HG03159 (cell line): ENCODE results near the gene PCDHGA7.
"Not testable (repeated sequence)": the region's sequence is repeated elsewhere in the genome, so short reads cannot be mapped to it uniquely, and the experiment has no call there.

Experiments used
- ATAC-seq: cut with Tn5 transposase; IDR thresholded peaks from one replicate; pipeline ENCODE4 v1.9.1; 2021; ENCODE audit warnings: mild to moderate bottlenecking, moderate library complexity; ENCODE audit not compliant: unreplicated experiment

The PCDHGA7 gene

DNA sequence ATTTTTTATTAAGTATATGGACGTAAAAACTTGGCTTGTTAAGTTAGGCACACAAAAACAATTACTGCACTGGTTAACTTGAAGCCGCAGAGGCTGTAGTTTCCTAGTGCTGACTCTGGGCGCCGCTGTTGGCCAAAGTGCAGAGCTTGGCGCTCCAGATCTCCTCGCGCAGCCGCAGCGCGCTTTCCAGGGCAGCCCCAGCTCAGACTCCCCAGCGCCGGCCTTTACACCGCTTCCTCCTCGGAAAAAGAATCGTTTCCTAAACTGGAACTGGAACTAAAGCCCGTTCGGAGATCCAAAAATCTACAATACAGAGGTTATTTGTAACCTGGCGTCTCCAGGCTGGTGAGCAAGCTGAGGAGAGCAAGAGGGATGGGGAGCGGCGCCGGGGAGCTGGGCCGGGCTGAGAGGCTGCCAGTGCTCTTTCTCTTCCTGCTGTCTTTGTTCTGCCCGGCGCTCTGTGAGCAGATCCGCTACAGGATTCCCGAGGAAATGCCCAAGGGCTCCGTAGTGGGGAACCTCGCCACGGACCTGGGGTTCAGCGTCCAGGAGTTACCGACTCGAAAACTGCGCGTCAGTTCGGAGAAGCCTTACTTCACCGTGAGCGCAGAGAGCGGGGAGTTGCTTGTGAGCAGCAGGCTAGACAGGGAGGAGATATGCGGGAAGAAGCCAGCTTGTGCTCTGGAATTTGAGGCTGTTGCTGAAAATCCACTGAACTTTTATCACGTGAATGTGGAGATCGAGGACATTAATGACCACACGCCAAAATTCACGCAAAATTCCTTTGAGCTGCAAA, 15.4 kb downstream of the PCDHGA7 start, which contains the start of gene PCDHGB5:
PCDHGB5 (plus strand) TSS at position 192 of the 796 bp plus-strand sequence; CDS start at position 373, 181 bp downstream.
- peak; percentile 92 for ATAC-seq

DNA sequence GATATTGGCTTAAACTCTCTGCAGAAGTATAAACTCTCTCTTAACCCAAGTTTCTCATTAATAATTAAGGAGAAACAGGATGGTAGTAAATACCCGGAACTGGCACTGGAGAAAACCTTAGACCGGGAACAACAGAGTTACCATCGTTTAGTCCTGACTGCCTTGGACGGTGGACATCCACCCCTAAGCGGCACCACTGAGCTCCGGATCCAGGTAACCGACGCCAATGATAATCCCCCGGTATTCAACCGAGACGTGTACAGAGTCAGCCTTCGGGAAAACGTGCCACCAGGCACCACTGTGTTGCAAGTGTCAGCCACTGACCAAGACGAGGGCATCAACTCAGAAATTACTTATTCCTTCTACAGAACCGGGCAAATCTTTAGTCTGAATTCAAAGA, 16.1 kb downstream of the PCDHGA7 start:
- ATAC-seq = no peak

DNA sequence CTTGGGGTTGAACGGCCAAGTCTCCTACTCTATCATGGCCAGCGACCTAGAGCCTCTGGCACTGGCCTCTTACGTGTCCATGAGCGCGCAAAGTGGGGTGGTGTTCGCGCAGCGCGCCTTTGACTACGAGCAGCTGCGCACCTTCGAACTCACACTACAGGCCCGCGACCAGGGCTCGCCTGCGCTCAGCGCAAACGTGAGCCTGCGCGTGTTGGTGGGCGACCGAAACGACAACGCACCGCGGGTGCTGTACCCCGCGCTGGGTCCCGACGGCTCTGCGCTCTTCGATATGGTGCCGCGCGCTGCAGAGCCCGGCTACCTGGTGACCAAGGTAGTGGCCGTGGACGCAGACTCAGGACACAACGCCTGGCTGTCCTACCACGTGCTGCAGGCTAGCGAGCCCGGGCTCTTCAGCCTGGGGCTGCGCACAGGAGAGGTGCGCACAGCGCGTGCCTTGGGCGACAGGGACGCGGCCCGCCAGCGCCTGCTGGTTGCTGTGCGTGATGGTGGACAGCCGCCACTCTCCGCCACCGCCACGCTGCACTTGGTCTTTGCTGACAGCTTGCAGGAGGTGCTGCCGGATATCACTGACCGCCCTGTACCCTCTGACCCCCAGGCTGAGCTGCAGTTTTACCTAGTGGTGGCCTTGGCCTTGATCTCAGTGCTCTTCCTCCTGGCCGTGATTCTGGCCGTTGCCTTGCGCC, 17.2 kb downstream of the PCDHGA7 start:
- ATAC-seq = no peak

DNA sequence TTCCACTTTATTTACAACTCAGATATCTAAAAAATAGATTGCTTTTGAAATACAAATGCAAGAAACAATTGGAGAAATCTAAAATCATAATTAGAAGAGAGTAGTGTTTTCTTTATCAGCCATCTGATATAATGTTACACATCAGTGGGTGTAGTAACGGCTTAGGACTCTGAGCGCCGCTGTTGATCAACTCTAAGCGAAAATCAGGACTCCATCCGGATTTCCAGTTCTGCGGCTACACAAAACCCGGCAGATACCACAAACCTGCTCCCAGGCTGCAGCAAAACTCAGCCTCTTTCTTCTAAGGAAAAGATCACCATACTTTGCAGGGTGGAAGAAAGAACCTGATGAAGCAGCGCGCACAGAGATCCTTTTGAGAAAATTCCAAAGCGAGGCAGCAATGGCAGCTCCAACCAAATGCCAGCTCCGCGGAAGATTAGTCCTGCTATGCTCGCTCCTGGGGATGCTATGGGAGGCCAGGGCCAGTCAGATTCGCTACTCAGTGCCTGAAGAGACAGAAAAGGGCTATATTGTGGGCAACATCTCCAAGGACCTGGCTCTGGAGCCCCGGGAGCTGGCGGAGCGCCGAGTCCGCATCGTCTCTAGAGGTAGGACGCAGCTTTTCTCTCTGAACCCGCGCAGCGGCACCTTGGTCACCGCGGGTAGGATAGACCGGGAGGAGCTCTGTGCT, 20.2 kb downstream of the PCDHGA7 start, which contains the start of gene PCDHGA9:
PCDHGA9 (plus strand) TSS at position 226 of the 691 bp plus-strand sequence; CDS start at position 401, 175 bp downstream.
- no peak for ATAC-seq

DNA sequence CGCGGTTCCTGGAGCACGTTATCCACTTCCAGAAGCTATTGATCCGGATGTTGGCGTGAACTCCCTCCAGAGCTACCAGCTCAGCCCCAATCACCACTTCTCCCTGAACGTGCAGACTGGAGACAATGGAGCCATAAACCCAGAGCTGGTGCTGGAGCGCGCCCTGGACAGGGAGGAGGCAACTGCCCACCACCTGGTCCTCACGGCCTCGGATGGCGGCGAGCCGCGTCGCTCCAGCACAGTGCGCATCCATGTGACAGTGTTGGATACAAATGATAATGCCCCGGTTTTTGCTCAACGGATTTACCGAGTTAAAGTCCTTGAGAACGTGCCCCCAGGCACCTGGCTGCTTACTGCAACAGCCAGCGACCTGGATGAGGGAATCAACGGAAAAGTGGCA, 20.8 kb downstream of the PCDHGA7 start:
- no peak for ATAC-seq

DNA sequence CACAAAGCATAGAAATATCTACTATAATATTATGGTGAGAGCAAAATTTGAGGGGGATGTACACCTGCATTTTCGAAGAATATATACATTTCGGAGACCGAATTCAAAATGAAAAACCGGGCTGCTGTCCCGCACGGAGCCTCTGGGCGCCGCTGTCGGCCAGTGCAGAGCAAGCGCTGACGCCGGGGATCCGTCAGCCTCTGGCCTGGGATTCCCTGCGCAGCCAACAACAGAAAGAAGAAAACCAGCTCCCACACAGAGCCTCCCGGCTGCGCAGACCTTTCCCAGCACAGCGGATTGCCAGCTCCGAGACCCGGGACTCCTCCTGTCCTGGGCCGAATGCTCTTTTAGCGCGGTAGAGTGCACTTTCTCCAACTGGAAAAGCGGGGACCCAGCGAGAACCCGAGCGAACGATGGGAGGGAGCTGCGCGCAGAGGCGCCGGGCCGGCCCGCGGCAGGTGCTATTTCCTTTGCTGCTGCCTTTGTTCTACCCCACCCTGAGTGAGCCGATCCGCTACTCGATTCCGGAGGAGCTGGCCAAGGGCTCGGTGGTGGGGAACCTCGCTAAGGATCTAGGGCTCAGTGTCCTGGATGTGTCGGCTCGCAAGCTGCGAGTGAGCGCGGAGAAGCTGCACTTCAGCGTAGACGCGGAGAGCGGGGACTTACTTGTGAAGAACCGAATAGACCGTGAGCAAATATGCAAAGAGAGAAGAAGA, 25.4 kb downstream of the PCDHGA7 start, which contains the start of gene PCDHGB6:
PCDHGB6 (plus strand) TSS at position 232 of the 716 bp plus-strand sequence; CDS start at position 414, 182 bp downstream.
- not testable (repeated sequence) for ATAC-seq

DNA sequence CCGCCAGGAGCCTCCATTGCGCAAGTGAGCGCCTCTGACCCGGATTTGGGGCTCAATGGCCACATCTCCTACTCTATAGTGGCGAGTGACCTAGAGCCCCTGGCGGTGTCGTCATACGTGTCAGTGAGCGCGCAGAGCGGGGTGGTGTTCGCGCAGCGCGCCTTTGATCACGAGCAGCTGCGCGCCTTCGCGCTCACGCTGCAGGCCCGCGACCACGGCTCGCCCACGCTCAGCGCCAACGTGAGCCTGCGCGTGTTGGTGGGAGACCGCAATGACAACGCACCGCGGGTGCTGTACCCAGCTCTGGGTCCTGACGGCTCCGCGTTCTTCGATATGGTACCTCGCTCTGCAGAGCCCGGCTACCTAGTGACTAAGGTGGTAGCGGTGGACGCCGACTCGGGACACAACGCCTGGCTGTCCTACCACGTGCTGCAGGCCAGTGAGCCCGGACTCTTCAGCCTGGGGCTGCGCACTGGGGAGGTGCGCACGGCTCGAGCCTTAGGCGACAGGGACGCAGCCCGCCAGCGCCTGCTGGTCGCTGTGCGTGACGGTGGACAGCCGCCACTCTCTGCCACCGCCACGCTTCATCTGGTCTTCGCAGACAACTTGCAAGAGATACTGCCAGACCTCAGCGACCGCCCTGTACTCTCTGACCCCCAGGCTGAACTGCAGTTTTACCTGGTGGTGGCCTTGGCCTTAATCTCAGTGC, 27.2 kb downstream of the PCDHGA7 start:
- ATAC-seq = no peak

DNA sequence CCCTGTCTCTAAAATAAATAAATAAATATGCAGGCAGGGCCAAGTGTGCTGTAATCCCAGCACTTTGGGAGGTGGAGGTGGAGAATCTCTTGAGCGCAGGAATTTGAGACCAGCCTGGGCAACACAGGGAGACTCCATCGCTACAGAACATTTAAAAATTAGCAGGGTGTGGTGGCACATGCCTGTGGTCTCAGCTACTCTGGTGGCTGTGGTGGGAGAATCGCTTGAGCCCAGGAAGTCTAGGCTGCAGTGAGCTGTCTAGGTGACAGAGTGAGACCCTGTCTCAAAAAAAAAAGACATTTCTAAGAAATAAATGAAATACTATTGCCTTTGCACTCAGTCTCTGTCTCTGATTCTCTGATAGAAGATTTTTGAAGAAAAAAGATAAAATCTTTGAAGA, 29.0 kb downstream of the PCDHGA7 start:
- no peak for ATAC-seq

DNA sequence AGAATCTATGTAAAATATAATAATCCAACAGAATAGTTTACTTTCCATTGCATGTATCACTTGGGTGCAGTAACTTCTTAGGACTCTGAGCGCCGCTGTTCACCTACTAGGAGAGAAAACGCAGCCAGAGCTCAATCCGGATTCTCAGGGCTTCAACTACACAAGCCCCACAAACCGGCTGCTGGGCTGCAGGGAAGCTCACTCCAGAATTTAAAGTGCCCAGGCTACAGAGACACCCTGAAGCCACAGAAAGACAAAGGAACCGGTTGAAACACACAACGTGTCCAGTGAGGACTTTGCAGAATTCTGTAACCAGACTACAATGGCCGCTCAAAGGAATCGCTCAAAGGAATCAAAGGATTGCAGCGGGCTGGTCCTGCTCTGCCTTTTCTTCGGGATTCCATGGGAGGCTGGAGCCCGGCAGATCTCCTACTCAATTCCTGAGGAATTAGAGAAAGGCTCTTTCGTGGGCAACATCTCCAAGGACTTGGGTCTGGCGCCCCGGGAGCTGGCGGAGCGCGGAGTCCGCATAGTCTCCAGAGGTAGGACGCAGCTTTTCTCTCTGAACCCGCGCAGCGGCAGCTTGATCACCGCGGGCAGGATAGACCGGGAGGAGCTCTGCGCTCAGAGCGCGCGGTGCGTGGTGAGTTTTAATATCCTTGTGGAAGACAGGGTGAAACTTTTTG, 30.5 kb downstream of the PCDHGA7 start, which contains the start of gene PCDHGA10:
PCDHGA10 (plus strand) TSS at position 134 of the 686 bp plus-strand sequence; CDS start at position 323, 189 bp downstream.
- peak; percentile 76 for ATAC-seq

DNA sequence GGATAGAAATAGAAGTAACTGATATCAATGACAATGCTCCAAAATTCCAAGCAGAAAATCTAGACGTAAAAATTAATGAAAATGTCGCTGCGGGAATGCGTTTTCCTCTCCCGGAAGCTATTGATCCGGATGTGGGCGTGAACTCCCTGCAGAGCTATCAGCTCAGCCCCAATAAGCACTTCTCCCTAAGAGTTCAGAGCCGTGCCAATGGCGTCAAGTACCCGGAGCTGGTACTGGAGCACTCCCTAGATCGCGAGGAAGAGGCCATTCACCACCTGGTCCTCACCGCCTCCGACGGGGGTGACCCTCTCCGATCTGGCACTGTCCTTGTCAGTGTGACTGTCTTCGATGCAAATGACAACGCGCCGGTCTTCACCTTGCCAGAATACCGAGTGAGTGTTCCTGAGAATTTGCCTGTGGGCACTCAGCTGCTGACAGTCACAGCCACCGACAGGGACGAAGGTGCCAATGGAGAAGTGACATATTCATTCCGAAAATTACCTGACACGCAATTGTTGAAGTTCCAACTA, 31.1 kb downstream of the PCDHGA7 start:
- ATAC-seq = no peak

DNA sequence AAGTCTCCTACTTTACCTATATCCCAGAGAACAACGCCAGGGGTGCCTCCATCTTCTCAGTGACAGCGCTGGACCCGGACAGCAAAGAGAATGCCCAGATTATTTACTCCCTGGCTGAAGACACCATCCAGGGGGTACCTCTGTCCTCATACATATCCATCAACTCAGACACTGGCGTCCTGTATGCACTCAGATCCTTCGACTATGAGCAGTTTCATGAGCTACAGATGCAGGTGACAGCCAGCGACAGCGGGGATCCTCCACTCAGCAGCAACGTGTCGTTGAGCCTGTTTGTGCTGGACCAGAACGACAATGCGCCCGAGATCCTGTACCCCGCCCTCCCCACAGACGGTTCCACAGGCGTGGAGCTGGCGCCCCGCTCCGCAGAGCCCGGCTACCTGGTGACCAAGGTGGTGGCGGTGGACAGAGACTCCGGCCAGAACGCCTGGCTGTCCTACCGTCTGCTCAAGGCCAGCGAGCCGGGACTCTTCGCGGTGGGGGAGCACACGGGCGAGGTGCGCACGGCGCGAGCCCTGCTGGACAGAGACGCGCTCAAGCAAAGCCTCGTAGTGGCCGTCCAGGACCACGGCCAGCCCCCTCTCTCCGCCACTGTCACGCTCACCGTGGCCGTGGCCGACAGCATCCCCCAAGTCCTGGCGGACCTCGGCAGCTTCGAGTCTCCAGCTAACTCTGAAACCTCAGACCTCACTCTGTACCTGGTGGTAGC, 32.2 kb downstream of the PCDHGA7 start:
- ATAC-seq = not testable (repeated sequence)

DNA sequence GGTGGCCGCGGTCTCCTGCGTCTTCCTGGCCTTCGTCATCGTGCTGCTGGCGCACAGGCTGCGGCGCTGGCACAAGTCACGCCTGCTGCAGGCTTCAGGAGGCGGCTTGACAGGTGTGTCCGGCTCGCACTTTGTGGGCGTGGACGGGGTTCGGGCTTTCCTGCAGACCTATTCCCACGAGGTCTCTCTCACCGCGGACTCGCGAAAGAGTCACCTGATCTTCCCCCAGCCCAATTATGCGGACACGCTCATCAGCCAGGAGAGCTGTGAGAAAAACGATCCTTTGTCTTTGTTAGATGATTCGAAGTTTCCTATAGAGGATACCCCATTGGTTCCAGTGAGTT, 32.7 kb downstream of the PCDHGA7 start:
- ATAC-seq = not testable (repeated sequence)

DNA sequence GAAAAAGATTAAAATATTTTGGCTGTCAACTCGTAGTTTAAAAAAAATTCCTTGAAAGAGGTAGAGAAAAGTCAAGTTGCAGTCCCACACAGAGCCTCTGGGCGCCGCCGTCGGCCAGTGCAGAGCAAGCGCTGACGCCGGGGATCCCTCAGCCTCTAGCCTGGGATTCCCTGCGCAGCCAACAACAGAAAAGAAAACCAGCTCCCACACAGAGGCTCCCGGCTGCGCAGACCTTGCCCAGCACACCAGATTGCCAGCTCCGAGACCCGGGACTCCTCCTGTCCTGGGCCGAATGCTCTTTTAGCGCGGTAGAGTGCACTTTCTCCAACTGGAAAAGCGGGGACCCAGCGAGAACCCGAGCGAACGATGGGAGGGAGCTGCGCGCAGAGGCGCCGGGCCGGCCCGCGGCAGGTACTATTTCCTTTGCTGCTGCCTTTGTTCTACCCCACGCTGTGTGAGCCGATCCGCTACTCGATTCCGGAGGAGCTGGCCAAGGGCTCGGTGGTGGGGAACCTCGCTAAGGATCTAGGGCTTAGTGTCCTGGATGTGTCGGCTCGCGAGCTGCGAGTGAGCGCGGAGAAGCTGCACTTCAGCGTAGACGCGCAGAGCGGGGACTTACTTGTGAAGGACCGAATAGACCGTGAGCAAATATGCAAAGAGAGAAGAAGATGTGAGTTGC, 35.1 kb downstream of the PCDHGA7 start, which contains the start of gene PCDHGB7:
PCDHGB7 (plus strand) TSS at position 184 of the 679 bp plus-strand sequence; CDS start at position 367, 183 bp downstream.
- ATAC-seq = peak; percentile 79

DNA sequence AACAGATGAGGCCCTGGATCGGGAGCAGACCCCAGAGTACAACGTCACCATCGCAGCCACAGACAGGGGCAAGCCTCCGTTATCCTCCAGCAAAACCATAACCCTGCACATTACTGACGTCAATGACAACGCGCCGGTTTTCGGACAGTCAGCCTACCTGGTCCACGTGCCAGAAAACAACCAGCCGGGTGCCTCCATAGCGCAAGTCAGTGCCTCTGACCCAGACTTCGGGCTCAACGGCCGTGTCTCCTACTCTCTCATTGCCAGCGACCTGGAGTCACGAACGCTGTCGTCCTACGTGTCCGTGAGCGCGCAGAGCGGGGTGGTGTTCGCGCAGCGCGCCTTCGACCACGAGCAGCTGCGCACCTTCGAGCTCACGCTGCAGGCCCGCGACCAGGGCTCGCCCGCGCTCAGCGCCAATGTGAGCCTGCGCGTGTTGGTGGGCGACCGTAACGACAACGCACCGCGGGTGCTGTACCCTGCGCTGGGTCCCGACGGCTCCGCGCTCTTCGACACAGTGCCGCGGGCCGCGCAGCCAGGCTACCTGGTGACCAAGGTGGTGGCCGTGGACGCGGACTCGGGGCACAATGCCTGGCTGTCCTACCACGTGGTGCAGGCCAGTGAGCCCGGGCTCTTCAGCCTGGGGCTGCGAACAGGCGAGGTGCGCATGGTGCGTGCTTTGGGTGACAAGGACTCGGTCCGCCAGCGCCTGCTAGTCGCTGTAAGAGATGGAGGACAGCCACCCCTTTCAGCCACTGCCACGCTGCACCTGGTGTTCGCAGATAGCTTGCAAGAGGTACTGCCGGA, 36.7 kb downstream of the PCDHGA7 start:
- ATAC-seq = no peak

DNA sequence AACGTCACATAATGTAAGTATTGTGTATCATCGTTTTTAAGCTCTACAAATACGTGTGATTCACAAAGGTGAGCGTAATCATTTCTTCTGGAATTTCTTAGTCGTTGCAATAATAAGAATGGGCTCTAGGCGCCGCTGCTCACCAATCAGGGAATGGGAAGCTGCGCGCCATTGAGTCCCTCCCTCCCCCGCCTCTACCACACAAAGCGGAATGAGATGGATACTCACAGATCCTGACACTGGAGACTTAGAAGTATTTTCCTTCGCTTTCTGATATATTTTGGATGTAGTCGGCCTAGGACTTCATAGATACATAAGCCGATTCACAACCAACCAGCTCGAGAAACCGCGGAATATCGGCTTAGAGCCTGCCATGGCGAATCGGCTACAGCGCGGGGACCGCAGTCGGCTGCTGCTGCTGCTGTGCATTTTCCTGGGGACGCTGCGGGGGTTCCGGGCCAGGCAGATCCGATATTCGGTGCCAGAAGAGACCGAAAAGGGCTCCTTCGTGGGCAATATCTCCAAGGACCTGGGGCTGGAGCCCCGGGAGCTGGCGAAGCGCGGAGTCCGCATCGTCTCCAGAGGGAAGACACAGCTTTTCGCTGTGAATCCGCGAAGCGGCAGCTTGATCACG, 38.4 kb downstream of the PCDHGA7 start, which contains the start of gene PCDHGA11:
PCDHGA11 (plus strand) TSS at position 197 of the 634 bp plus-strand sequence; CDS start at position 374, 177 bp downstream.
- ATAC-seq = peak; percentile 44

DNA sequence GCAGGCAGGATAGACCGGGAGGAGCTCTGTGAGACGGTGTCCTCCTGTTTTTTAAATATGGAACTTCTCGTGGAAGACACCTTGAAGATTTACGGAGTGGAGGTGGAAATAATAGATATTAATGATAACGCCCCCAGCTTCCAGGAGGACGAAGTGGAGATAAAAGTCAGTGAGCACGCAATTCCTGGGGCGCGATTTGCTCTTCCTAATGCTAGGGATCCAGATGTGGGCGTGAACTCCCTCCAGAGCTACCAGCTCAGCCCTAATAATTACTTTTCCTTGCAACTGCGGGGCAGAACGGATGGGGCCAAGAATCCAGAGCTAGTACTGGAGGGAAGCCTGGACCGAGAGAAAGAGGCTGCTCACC, 38.9 kb downstream of the PCDHGA7 start:
- no peak for ATAC-seq
